Colon (tissue), 2 donors: Measurements from ENCODE around the gene EML3.

Experiments used
- FAIRE-seq: peaks from 2 replicates; lab custom pipeline; 2012; peaks lifted over from hg19 to GRCh38; lab: Jason Lieb, UNC
- donor health status: control.
- donor health status: control.

Gene EML3

GRCh38 chr11:62552485-62553079, 60.0 kb downstream of the EML3 start:
- FAIRE-seq: no peak
